NCI-H69 (cell line): ENCODE measurements around the gene LRRN2.
"Not testable (repeated sequence)": the region's sequence is repeated elsewhere in the genome, so short reads cannot be mapped to it uniquely, and the experiment has no call there.

Experiments used
- DNase-seq: peaks from one replicate; lab custom pipeline; 2025; lab: John Stamatoyannopoulos, UW

The LRRN2 gene

GRCh38 chr1:204685236-204686006, at the start of gene LRRN2:
TSS of gene LRRN2 (minus strand) at chr1:204685738. CDS start at chr1:204619992, 65,746 bp downstream.
- peak; percentile 87 for DNase-seq

GRCh38 chr1:204735042-204735441, 49.5 kb upstream of the LRRN2 start:
- DNase-seq = no peak

- DNase-seq = no peak
Measured at GRCh38 chr1:204733869-204734596, 48.5 kb upstream of the LRRN2 start.

- DNase-seq = no peak
Measured at GRCh38 chr1:204733289-204733688, 47.8 kb upstream of the LRRN2 start.

- DNase-seq = no peak
Measured at GRCh38 chr1:204731985-204732575, 46.5 kb upstream of the LRRN2 start.

GRCh38 chr1:204731509-204731908, 46.0 kb upstream of the LRRN2 start:
- peak; percentile 78 for DNase-seq

GRCh38 chr1:204730826-204731459, 45.4 kb upstream of the LRRN2 start:
- DNase-seq = peak; percentile 99

GRCh38 chr1:204729516-204729915, 44.0 kb upstream of the LRRN2 start:
- DNase-seq = no peak

- peak; percentile 57 for DNase-seq
Measured at GRCh38 chr1:204728456-204728855, 42.9 kb upstream of the LRRN2 start.

- peak; percentile 42 for DNase-seq
Measured at GRCh38 chr1:204728045-204728444, 42.5 kb upstream of the LRRN2 start.

GRCh38 chr1:204727438-204727837, 41.9 kb upstream of the LRRN2 start:
- not testable (repeated sequence) for DNase-seq

GRCh38 chr1:204726478-204726877, 40.9 kb upstream of the LRRN2 start:
- peak; percentile 71 for DNase-seq

GRCh38 chr1:204725821-204726448, 40.4 kb upstream of the LRRN2 start:
- DNase-seq = peak; percentile 53

- peak; percentile 94 for DNase-seq
Measured at GRCh38 chr1:204723131-204723787, 37.7 kb upstream of the LRRN2 start.

GRCh38 chr1:204721373-204722055, 36.0 kb upstream of the LRRN2 start:
- DNase-seq = no peak

- no peak for DNase-seq
Measured at GRCh38 chr1:204716660-204717059, 31.1 kb upstream of the LRRN2 start.

- DNase-seq = peak; percentile 68
Measured at GRCh38 chr1:204714861-204715511, 29.4 kb upstream of the LRRN2 start.

- DNase-seq = no peak
Measured at GRCh38 chr1:204714194-204714860, 28.8 kb upstream of the LRRN2 start.

- DNase-seq = peak; percentile 90
Measured at GRCh38 chr1:204713541-204713940, 28.0 kb upstream of the LRRN2 start.
